H1 (cell line): Measurements from ENCODE around the gene BRSK2. TPM values are rescaled to one million over a fixed set of nuclear protein-coding genes. Genes with fewer than 3 reads are reported as not detected.

ENCODE experiments used
- FOSL1 ChIP-seq: IDR thresholded peaks from 2 replicates; pipeline ENCODE4 v1.6.1; 2011; ENCODE audit warnings: mild to moderate bottlenecking, low read depth, low read length, moderate library complexity; ENCODE audit not compliant: insufficient read depth
- POLR2A ChIP-seq, 2 experiments: IDR thresholded peaks; 1 replicate in 1 of 2; 2 replicates in 1 of 2; pipeline ENCODE4 v1.6.1; 2011; ENCODE audit warnings: low read depth in 2 of 2, low read length in 2 of 2, mild to moderate bottlenecking in 2 of 2; ENCODE audit errors: control extremely low read depth in 1 of 2
- POU5F1 ChIP-seq: IDR thresholded peaks from 2 replicates; pipeline ENCODE4 v1.6.1; 2011; ENCODE audit warnings: low read depth, mild to moderate bottlenecking, low read length, moderate library complexity
- polyA plus RNA-seq, 7 experiments: library from polyadenylated mRNA; depleted of rRNA in 3 of 7; stranded (reverse) in 5 of 7; unstranded in 2 of 7; fragments of >200 nt in 5 of 7; fragments of 200-250 nt in 2 of 7; gene quantifications; 1 replicate in 5 of 7; 2 replicates in 1 of 7; 4 replicates in 1 of 7; pipeline versions ENCODE4 v1.2.1 to v1.2.3, GENCODE V29; 2011 to 2013; ENCODE audit warnings: missing spikeins in 2 of 7, mixed read lengths in 2 of 7
- total RNA-seq: library from RNA; stranded (reverse); fragmentation: NEBNext Ultra II Directional; extraction: Animal tissue kit (Norgen Biotek cat#: 25700); gene quantifications from 2 replicates; pipeline ENCODE4 v1.2.1, GENCODE V29; 2021
- TF ChIP-seq, protein P1 (sequence below): IDR thresholded peaks from 2 replicates; pipeline ENCODE4 v1.6.1; 2012; ENCODE audit warnings: inconsistent platforms
- TF ChIP-seq, protein P2 (sequence below): fragments of 300-600 bp; sonication (generic); IDR thresholded peaks from 2 replicates; pipeline ENCODE4 v1.7.1; 2012; ENCODE audit warnings: low read length, moderate library complexity, mild to moderate bottlenecking, inconsistent platforms; ENCODE audit not compliant: insufficient replicate concordance

The BRSK2 gene
- total and polyA plus RNA-seq, 2 of the 8 experiments (the other 6 are each of a cell fraction or from before 2014, with no cell fraction given): 17.3 to 27.1 TPM

DNA sequence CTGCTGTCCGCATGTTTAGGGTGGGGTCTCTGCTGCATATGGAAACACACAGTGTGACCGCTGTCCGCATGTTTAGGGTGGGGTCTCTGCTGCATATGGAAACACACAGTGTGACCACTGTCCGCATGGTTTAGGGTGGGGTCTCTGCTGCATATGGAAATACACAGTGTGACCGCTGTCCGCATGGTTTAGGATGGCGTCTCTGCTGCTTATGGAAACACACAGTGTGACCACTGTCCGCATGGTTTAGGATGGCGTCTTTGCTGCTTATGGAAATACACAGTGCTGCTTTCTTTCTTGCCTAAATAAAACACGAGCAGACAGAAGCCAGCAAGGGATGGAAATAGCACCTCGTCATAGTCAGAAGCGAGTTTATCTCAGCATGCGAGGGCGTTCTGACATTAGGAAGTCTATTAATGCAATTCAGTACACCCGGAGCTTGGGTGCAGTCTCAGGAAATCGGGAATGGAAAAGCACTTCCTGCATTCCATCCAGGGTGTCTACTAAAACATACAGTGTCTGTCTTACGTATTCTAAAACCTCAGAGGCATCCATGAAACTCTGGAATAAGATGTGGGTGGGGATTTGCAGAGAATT is 47.7 kb upstream of the BRSK2 start (continued):
- TF ChIP-seq, protein P1, sequence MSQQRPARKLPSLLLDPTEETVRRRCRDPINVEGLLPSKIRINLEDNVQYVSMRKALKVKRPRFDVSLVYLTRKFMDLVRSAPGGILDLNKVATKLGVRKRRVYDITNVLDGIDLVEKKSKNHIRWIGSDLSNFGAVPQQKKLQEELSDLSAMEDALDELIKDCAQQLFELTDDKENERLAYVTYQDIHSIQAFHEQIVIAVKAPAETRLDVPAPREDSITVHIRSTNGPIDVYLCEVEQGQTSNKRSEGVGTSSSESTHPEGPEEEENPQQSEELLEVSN: no peak
- TF ChIP-seq, protein P2, sequence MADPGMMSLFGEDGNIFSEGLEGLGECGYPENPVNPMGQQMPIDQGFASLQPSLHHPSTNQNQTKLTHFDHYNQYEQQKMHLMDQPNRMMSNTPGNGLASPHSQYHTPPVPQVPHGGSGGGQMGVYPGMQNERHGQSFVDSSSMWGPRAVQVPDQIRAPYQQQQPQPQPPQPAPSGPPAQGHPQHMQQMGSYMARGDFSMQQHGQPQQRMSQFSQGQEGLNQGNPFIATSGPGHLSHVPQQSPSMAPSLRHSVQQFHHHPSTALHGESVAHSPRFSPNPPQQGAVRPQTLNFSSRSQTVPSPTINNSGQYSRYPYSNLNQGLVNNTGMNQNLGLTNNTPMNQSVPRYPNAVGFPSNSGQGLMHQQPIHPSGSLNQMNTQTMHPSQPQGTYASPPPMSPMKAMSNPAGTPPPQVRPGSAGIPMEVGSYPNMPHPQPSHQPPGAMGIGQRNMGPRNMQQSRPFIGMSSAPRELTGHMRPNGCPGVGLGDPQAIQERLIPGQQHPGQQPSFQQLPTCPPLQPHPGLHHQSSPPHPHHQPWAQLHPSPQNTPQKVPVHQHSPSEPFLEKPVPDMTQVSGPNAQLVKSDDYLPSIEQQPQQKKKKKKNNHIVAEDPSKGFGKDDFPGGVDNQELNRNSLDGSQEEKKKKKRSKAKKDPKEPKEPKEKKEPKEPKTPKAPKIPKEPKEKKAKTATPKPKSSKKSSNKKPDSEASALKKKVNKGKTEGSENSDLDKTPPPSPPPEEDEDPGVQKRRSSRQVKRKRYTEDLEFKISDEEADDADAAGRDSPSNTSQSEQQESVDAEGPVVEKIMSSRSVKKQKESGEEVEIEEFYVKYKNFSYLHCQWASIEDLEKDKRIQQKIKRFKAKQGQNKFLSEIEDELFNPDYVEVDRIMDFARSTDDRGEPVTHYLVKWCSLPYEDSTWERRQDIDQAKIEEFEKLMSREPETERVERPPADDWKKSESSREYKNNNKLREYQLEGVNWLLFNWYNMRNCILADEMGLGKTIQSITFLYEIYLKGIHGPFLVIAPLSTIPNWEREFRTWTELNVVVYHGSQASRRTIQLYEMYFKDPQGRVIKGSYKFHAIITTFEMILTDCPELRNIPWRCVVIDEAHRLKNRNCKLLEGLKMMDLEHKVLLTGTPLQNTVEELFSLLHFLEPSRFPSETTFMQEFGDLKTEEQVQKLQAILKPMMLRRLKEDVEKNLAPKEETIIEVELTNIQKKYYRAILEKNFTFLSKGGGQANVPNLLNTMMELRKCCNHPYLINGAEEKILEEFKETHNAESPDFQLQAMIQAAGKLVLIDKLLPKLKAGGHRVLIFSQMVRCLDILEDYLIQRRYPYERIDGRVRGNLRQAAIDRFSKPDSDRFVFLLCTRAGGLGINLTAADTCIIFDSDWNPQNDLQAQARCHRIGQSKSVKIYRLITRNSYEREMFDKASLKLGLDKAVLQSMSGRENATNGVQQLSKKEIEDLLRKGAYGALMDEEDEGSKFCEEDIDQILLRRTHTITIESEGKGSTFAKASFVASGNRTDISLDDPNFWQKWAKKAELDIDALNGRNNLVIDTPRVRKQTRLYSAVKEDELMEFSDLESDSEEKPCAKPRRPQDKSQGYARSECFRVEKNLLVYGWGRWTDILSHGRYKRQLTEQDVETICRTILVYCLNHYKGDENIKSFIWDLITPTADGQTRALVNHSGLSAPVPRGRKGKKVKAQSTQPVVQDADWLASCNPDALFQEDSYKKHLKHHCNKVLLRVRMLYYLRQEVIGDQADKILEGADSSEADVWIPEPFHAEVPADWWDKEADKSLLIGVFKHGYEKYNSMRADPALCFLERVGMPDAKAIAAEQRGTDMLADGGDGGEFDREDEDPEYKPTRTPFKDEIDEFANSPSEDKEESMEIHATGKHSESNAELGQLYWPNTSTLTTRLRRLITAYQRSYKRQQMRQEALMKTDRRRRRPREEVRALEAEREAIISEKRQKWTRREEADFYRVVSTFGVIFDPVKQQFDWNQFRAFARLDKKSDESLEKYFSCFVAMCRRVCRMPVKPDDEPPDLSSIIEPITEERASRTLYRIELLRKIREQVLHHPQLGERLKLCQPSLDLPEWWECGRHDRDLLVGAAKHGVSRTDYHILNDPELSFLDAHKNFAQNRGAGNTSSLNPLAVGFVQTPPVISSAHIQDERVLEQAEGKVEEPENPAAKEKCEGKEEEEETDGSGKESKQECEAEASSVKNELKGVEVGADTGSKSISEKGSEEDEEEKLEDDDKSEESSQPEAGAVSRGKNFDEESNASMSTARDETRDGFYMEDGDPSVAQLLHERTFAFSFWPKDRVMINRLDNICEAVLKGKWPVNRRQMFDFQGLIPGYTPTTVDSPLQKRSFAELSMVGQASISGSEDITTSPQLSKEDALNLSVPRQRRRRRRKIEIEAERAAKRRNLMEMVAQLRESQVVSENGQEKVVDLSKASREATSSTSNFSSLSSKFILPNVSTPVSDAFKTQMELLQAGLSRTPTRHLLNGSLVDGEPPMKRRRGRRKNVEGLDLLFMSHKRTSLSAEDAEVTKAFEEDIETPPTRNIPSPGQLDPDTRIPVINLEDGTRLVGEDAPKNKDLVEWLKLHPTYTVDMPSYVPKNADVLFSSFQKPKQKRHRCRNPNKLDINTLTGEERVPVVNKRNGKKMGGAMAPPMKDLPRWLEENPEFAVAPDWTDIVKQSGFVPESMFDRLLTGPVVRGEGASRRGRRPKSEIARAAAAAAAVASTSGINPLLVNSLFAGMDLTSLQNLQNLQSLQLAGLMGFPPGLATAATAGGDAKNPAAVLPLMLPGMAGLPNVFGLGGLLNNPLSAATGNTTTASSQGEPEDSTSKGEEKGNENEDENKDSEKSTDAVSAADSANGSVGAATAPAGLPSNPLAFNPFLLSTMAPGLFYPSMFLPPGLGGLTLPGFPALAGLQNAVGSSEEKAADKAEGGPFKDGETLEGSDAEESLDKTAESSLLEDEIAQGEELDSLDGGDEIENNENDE: no peak
- TF ChIP-seq POU5F1 (no peak), POLR2A (IDR thresholded peaks at IDR 0.05; ENCODE audit: control extremely low read depth in 1 of 2, low read depth in 2 of 2, low read length in 2 of 2) (no peak), FOSL1 (no peak)
- TF ChIP-seq, all 59 proteins: peak for 0
